A549 treated with AZD2906 at 1 μM for 4 hours (cell line): ENCODE data around the gene SLC8A3. TPM values are rescaled to one million over a fixed set of nuclear protein-coding genes. Genes with fewer than 3 reads are reported as not detected.

Source experiments
- total RNA-seq: library from RNA; stranded (reverse); fragments of 200-300 nt; extraction: Qiagen RNA extraction; gene quantifications from 5 replicates; pipeline ENCODE4 v1.2.3, GENCODE V29; 2022

Gene SLC8A3, protein sequence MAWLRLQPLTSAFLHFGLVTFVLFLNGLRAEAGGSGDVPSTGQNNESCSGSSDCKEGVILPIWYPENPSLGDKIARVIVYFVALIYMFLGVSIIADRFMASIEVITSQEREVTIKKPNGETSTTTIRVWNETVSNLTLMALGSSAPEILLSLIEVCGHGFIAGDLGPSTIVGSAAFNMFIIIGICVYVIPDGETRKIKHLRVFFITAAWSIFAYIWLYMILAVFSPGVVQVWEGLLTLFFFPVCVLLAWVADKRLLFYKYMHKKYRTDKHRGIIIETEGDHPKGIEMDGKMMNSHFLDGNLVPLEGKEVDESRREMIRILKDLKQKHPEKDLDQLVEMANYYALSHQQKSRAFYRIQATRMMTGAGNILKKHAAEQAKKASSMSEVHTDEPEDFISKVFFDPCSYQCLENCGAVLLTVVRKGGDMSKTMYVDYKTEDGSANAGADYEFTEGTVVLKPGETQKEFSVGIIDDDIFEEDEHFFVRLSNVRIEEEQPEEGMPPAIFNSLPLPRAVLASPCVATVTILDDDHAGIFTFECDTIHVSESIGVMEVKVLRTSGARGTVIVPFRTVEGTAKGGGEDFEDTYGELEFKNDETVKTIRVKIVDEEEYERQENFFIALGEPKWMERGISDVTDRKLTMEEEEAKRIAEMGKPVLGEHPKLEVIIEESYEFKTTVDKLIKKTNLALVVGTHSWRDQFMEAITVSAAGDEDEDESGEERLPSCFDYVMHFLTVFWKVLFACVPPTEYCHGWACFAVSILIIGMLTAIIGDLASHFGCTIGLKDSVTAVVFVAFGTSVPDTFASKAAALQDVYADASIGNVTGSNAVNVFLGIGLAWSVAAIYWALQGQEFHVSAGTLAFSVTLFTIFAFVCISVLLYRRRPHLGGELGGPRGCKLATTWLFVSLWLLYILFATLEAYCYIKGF
- 0.02 TPM in 1 of 5 replicates, not detected in the others for total RNA-seq

DNA sequence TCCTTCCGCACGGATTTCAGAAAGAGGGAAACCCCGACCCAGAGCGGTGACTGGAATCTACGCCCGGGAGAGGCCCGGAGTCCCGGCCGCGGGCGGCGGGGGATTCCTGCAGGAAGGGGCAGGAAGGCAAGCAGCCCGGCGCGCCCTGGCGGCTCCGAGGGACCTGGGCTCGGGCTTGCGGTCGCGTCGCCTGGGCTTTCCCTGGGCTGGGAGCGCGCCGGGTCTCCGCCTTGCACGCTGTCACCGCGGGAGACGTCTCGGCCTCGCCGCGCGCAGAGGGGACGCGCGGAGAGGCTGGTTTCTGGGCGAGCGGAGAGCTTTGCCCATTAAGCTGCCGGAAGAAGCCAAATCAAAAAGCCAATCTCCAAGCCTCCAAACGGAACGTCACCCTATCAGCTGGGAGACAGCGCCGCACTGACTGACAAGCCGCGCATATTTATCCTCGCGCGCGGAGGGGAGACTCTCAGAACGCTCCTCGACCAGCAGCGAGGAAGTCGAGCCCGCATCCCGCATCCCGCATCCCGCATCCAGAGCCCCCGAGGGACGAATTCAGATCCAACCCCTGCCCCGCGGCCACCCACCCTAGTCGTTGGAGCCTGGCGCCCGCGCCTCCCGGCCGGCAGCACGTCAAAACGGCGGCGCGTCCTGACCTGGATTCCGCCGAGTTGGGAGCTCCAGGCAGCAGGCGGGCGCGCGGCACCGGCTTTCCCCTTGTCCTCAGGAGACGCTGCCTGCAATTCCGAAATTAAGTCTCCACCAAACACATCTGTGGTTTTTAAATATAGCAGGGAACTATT lies at the start of gene SLC8A3:
SLC8A3 (minus strand) TSS at position 293 of the 797 bp plus-strand sequence. CDS start 20,529 bp downstream, outside the sequence.

Other genes with a start within 250 kb of the SLC8A3 start
- 53.7 to 62.7 TPM (median 56.4 TPM) in 5 replicates for gene COX16, start 170.7 kb upstream of the SLC8A3 start, total RNA-seq
- gene SYNJ2BP, start 228.1 kb upstream of the SLC8A3 start, total RNA-seq, result 6.6 to 10.8 TPM (median 9.6 TPM) in 5 replicates